Peyer's patch (tissue), 4 donors: ENCODE data around the gene LRIT2. TPM values are rescaled to one million over a fixed set of nuclear protein-coding genes. Genes with fewer than 3 reads are reported as not detected.

Experiments
- DNase-seq, 3 donors: peaks; one replicate each; pipeline ENCODE4 v3.0.0-alpha.2; 2017 to 2019
- H3K27ac ChIP-seq, 4 donors: fragments of 200-600 bp; sonication (generic); one replicate each; pipeline ENCODE4 v1.5.1; 2016 to 2019
- H3K27me3 ChIP-seq, 2 donors: fragments of 200-600 bp; sonication (generic); one replicate each; pipeline ENCODE4 v1.5.1; 2019
- H3K36me3 ChIP-seq, 3 donors: fragments of 200-600 bp; sonication (generic); one replicate each; pipeline ENCODE4 v1.5.1; 2016 to 2019
- H3K4me1 ChIP-seq, 4 donors: fragments of 200-600 bp; sonication (generic); one replicate each; pipeline ENCODE4 v1.5.1; 2016 to 2019
- H3K4me3 ChIP-seq, 4 donors: fragments of 200-600 bp; sonication (generic); 1 replicate in 3 of 4; 2 replicates in 1 of 4; pipeline ENCODE4 v1.5.1; 2016 to 2019; ENCODE audit warnings: mild to moderate bottlenecking in 1 of 4
- H3K9me3 ChIP-seq, 4 donors: fragments of 200-600 bp; sonication (generic); one replicate each; pipeline ENCODE4 v1.5.1; 2016 to 2019; ENCODE audit warnings: mild to moderate bottlenecking in 1 of 4
- CTCF ChIP-seq, 6 experiments: fragments of 450-650 bp in 4 of 6; fragments of 200-600 bp in 2 of 6; sonication (generic) in 1 of 6; IDR thresholded peaks; one replicate each; pipeline ENCODE4 v1.5.1; 2017 to 2019; ENCODE audit warnings: antibody characterized with exemption in 6 of 6, mild to moderate bottlenecking in 3 of 6, moderate library complexity in 1 of 6
- POLR2A ChIP-seq, 2 donors: fragments of 450-650 bp; IDR thresholded peaks; one replicate each; pipeline ENCODE4 v1.5.1; 2017; ENCODE audit warnings: antibody characterized with exemption in 2 of 2, mild to moderate bottlenecking in 2 of 2, moderate library complexity in 2 of 2
- total RNA-seq, 4 donors: library from RNA; depleted of rRNA; stranded (reverse); fragments of >200 nt; gene quantifications; one replicate each; pipeline ENCODE4 v1.1.0, GENCODE V29; 2016

LRIT2 gene
- total RNA-seq = not detected

GRCh38 chr10:84225427-84226173, at the start of gene LRIT2:
TSS of gene LRIT2 (minus strand) at chr10:84225544. CDS start at chr10:84225520, 24 bp downstream.
- Histone ChIP-seq H3K27me3 (no peaks in the 10 kb centered on the region), H3K27ac (no peak within 1 kb of the TSS), H3K4me3 (no peak within 1 kb of the TSS), H3K9me3 (no peaks in the 10 kb centered on the region), H3K4me1 (no peaks in the 10 kb centered on the region), H3K36me3 (no peaks in the 10 kb centered on the region)
- DNase-seq = no peak
- TF ChIP-seq CTCF (IDR thresholded peaks at IDR 0.05) (no peak), POLR2A (IDR thresholded peaks at IDR 0.05) (no peak)

- Histone ChIP-seq H3K9me3 (no peaks in the 10 kb centered on the region), H3K4me3 (no peak overlapping the region), H3K4me1 (no peaks in the 10 kb centered on the region), H3K27me3 (no peaks in the 10 kb centered on the region), H3K36me3 (no peaks in the 10 kb centered on the region), H3K27ac (no peak overlapping the region)
- TF ChIP-seq POLR2A (IDR thresholded peaks at IDR 0.05) = no peak
- TF ChIP-seq CTCF (IDR thresholded peaks at IDR 0.05) = no peak
- no peak for DNase-seq
These were observed 45.4 kb upstream of the LRIT2 start for GRCh38 chr10:84270708-84271107.

- Histone ChIP-seq H3K27ac (no peak overlapping the region), H3K27me3 (no peaks in the 10 kb centered on the region), H3K4me1 (no peaks in the 10 kb centered on the region), H3K9me3 (no peaks in the 10 kb centered on the region), H3K36me3 (no peaks in the 10 kb centered on the region), H3K4me3 (no peak overlapping the region)
- DNase-seq = no peak
- TF ChIP-seq CTCF (IDR thresholded peaks at IDR 0.05) = no peak
- no peak for TF ChIP-seq POLR2A (IDR thresholded peaks at IDR 0.05)
These were observed 44.4 kb upstream of the LRIT2 start for GRCh38 chr10:84269773-84270172.

- Histone ChIP-seq H3K27me3 (no peaks in the 10 kb centered on the region), H3K9me3 (no peaks in the 10 kb centered on the region), H3K36me3 (no peaks in the 10 kb centered on the region), H3K27ac (no peak overlapping the region), H3K4me1 (no peaks in the 10 kb centered on the region), H3K4me3 (no peak overlapping the region)
- DNase-seq = no peak
- TF ChIP-seq CTCF (IDR thresholded peaks at IDR 0.05) (no peak), POLR2A (IDR thresholded peaks at IDR 0.05) (no peak)
These were observed 43.8 kb upstream of the LRIT2 start for GRCh38 chr10:84269162-84269561.

GRCh38 chr10:84267503-84268126, 42.3 kb upstream of the LRIT2 start:
- peak in 1 of 3 donors; percentile 77 for DNase-seq
- Histone ChIP-seq H3K9me3 (no peaks in the 10 kb centered on the region), H3K4me1 (no peaks in the 10 kb centered on the region), H3K27me3 (no peaks in the 10 kb centered on the region), H3K4me3 (no peak overlapping the region), H3K27ac (no peak overlapping the region), H3K36me3 (no peaks in the 10 kb centered on the region)
- peak in 4 of 6 experiments; percentile 29 to 56 (median 48) for TF ChIP-seq CTCF (IDR thresholded peaks at IDR 0.05)
- TF ChIP-seq POLR2A (IDR thresholded peaks at IDR 0.05) = no peak
